T-helper 22 cell (primary cell): ENCODE data around the gene STRIP1.

ENCODE experiments used
- DNase-seq: peaks from one replicate; pipeline ENCODE4 v3.0.0-alpha.2; 2020; ENCODE audit warnings: low read depth

STRIP1 gene

GRCh38 chr1:110097507-110098221, 63.2 kb downstream of the STRIP1 start:
- no peak for DNase-seq

GRCh38 chr1:110098222-110099026, 64.0 kb downstream of the STRIP1 start:
- no peak for DNase-seq

- no peak for DNase-seq
Measured at GRCh38 chr1:110100335-110100734, 65.9 kb downstream of the STRIP1 start.

GRCh38 chr1:110102081-110102480, 67.7 kb downstream of the STRIP1 start:
- DNase-seq: no peak
